Loucy (cell line): ENCODE data around the gene PTGES.

ENCODE experiments used
- H2AFZ ChIP-seq: fragments of 200-600 bp; sonication (generic); 2 replicates; pipeline ENCODE4 v1.6.0; 2016; ENCODE audit warnings: antibody characterized with exemption, mild to moderate bottlenecking, low read length, moderate library complexity
- H3F3A ChIP-seq: fragments of 200-600 bp; 2 replicates; pipeline ENCODE4 v1.6.0; 2016; ENCODE audit warnings: antibody characterized with exemption, low read depth, mild to moderate bottlenecking
- H3K27me3 ChIP-seq: fragments of 200-600 bp; sonication (generic); 2 replicates; pipeline ENCODE4 v1.6.1; 2014; ENCODE audit warnings: low read length, mild to moderate bottlenecking; ENCODE audit not compliant: insufficient read depth, poor library complexity, severe bottlenecking
- H3K36me3 ChIP-seq: fragments of 200-600 bp; sonication (generic); 2 replicates; pipeline ENCODE4 v1.6.1; 2016; ENCODE audit warnings: low read length; ENCODE audit not compliant: insufficient read depth
- H3K4me1 ChIP-seq: fragments of 200-600 bp; sonication (generic); 2 replicates; pipeline ENCODE4 v1.5.1; 2014; ENCODE audit warnings: low read length, mild to moderate bottlenecking; ENCODE audit not compliant: insufficient read depth, poor library complexity, severe bottlenecking
- H3K4me2 ChIP-seq: fragments of 200-600 bp; sonication (generic); 2 replicates; pipeline ENCODE4 v1.6.0; 2014; ENCODE audit warnings: antibody characterized with exemption, low read length, low read depth, mild to moderate bottlenecking; ENCODE audit not compliant: poor library complexity, severe bottlenecking
- H3K4me3 ChIP-seq: fragments of 200-600 bp; sonication (generic); 2 replicates; pipeline ENCODE4 v1.5.1; 2014; ENCODE audit warnings: low read length, mild to moderate bottlenecking, mixed read lengths; ENCODE audit not compliant: poor library complexity, severe bottlenecking
- H3K79me2 ChIP-seq: fragments of 200-600 bp; sonication (generic); 2 replicates; pipeline ENCODE4 v1.6.1; 2014; ENCODE audit warnings: low read length; ENCODE audit not compliant: insufficient read depth
- H3K9ac ChIP-seq: fragments of 200-600 bp; sonication (generic); 2 replicates; pipeline ENCODE4 v1.6.0; 2014; ENCODE audit warnings: mild to moderate bottlenecking, low read depth, low read length, moderate library complexity; ENCODE audit not compliant: poor library complexity, severe bottlenecking
- H3K9me2 ChIP-seq: fragments of 200-600 bp; sonication (generic); replicated peaks from 2 replicates; pipeline ENCODE4 v1.6.1; 2016; ENCODE audit warnings: low read depth, low read length, mixed read lengths
- H3K9me3 ChIP-seq: fragments of 200-600 bp; sonication (generic); 2 replicates; pipeline ENCODE4 v1.6.1; 2014; ENCODE audit warnings: mild to moderate bottlenecking, antibody characterized with exemption, low read length, low read depth; ENCODE audit not compliant: insufficient read depth
- H4K20me1 ChIP-seq: fragments of 200-600 bp; sonication (generic); 2 replicates; pipeline ENCODE4 v1.6.0; 2014; ENCODE audit warnings: antibody characterized with exemption, low read length, mild to moderate bottlenecking; ENCODE audit not compliant: insufficient read depth, poor library complexity, severe bottlenecking
- CTCF ChIP-seq: fragments of 200-600 bp; sonication (generic); conservative IDR thresholded peaks from 2 replicates; pipeline ENCODE4 v1.5.1; 2014; ENCODE audit warnings: mild to moderate bottlenecking, antibody characterized with exemption, low read length
- EZH2phosphoT487 ChIP-seq: fragments of 200-600 bp; IDR thresholded peaks from 2 replicates; pipeline ENCODE4 v1.6.1; 2018; ENCODE audit warnings: antibody characterized with exemption, mild to moderate bottlenecking, moderate library complexity, borderline replicate concordance

The PTGES gene

GRCh38 chr9:129725795-129726251 lies 27.0 kb downstream of the PTGES start:
- Histone ChIP-seq H3K9me3 (no peaks in the 10 kb centered on the region), H2AFZ (no peak overlapping the region), H3K9me2 (no peaks in the 10 kb centered on the region), H3K27me3 (no peaks in the 10 kb centered on the region), H3K4me3 (no peak overlapping the region), H3K9ac (no peak overlapping the region), H3F3A (no peaks in the 10 kb centered on the region), H3K4me1 (no peaks in the 10 kb centered on the region), H4K20me1 (no peaks in the 10 kb centered on the region), H3K36me3 (no peaks in the 10 kb centered on the region), H3K79me2 (no peaks in the 10 kb centered on the region), H3K4me2 (no peak overlapping the region)
- no peak for TF ChIP-seq EZH2phosphoT487
- no peak for TF ChIP-seq CTCF

GRCh38 chr9:129724456-129725190 lies 28.2 kb downstream of the PTGES start:
- TF ChIP-seq EZH2phosphoT487 (no peak), CTCF (no peak)
- Histone ChIP-seq H3F3A (no peaks in the 10 kb centered on the region), H3K4me3 (no peak overlapping the region), H3K79me2 (no peaks in the 10 kb centered on the region), H3K9me3 (no peaks in the 10 kb centered on the region), H3K27me3 (no peaks in the 10 kb centered on the region), H2AFZ (no peak overlapping the region), H3K4me1 (no peaks in the 10 kb centered on the region), H3K4me2 (no peak overlapping the region), H3K36me3 (no peaks in the 10 kb centered on the region), H3K9ac (no peak overlapping the region), H3K9me2 (no peaks in the 10 kb centered on the region), H4K20me1 (no peaks in the 10 kb centered on the region)

GRCh38 chr9:129722913-129723312 lies 29.9 kb downstream of the PTGES start:
- Histone ChIP-seq H4K20me1 (no peaks in the 10 kb centered on the region), H3K27me3 (no peaks in the 10 kb centered on the region), H3K9me2 (no peaks in the 10 kb centered on the region), H2AFZ (no peak overlapping the region), H3K79me2 (no peaks in the 10 kb centered on the region), H3K36me3 (no peaks in the 10 kb centered on the region), H3K4me3 (no peak overlapping the region), H3K4me1 (no peaks in the 10 kb centered on the region), H3F3A (no peaks in the 10 kb centered on the region), H3K4me2 (no peak overlapping the region), H3K9me3 (no peaks in the 10 kb centered on the region), H3K9ac (no peak overlapping the region)
- TF ChIP-seq CTCF = no peak
- no peak for TF ChIP-seq EZH2phosphoT487
